BLaER1 treated with 17β-estradiol and CSF1 and Interleukin-3, amounts not matched to agents 10 nM and 100 nM (cell line): ENCODE measurements around the gene IGFN1.
"Not testable (repeated sequence)": the region's sequence is repeated elsewhere in the genome, so short reads cannot be mapped to it uniquely, and the experiment has no call there.

ENCODE experiments used
- H3K27ac ChIP-seq, 11 experiments: shearing (Covaris generic); formaldehyde crosslinking; 2 replicates each; pipeline ENCODE4 v1.8.1; 2022
- H3K27me3 ChIP-seq, 11 experiments: shearing (Covaris generic); formaldehyde crosslinking; 2 replicates each; pipeline ENCODE4 v1.8.1; 2022
- H3K36me3 ChIP-seq, 11 experiments: shearing (Covaris generic); formaldehyde crosslinking; 2 replicates each; pipeline ENCODE4 v1.8.1; 2022
- H3K4me1 ChIP-seq, 10 experiments: shearing (Covaris generic); formaldehyde crosslinking; 2 replicates each; pipeline ENCODE4 v1.8.1; 2022
- H3K4me2 ChIP-seq, 11 experiments: shearing (Covaris generic); formaldehyde crosslinking; 2 replicates each; pipeline ENCODE4 v1.8.1; 2022
- H3K4me3 ChIP-seq, 10 experiments: shearing (Covaris generic); formaldehyde crosslinking; 2 replicates each; pipeline ENCODE4 v1.8.1; 2022
- H3K9ac ChIP-seq, 11 experiments: shearing (Covaris generic); formaldehyde crosslinking; 2 replicates each; pipeline ENCODE4 v1.8.1; 2022
- H3K9me3 ChIP-seq, 11 experiments: shearing (Covaris generic); formaldehyde crosslinking; replicated peaks in 1 of 11; 2 replicates each; pipeline ENCODE4 v1.8.1; 2022
- H4K20me1 ChIP-seq, 11 experiments: shearing (Covaris generic); formaldehyde crosslinking; 2 replicates each; pipeline ENCODE4 v1.8.1; 2022
- Cebpa-rat ChIP-seq, 11 experiments: shearing (Covaris generic); IDR thresholded peaks; 2 replicates each; pipeline ENCODE4 v1.8.1; 2022

IGFN1 gene

GRCh38 chr1:201251411-201251810, 60.8 kb downstream of the IGFN1 start:
- H3K9me3 ChIP-seq: no peaks in the 10 kb centered on the region
- no peak for TF ChIP-seq Cebpa-rat (IDR thresholded peaks at IDR 0.05)
- H3K9ac ChIP-seq: no peak overlapping the region
- H3K4me3 ChIP-seq: no peak overlapping the region
- H4K20me1 ChIP-seq: no peaks in the 10 kb centered on the region
- no peaks in the 10 kb centered on the region for H3K27me3 ChIP-seq
- H3K36me3 ChIP-seq: no peaks in the 10 kb centered on the region
- H3K4me2 ChIP-seq: no peak overlapping the region
- H3K4me1 ChIP-seq: peaks cover 0 to 11% (median 5%) of the 10 kb centered on the region in 10 experiments; a peak in 9 of 20 replicates
- H3K27ac ChIP-seq: no peak overlapping the region

GRCh38 chr1:201251851-201252430, 61.3 kb downstream of the IGFN1 start:
- H4K20me1 ChIP-seq: no peaks in the 10 kb centered on the region
- H3K4me1 ChIP-seq: peaks cover 0 to 11% (median 5%) of the 10 kb centered on the region in 10 experiments; a peak in 9 of 20 replicates
- no peak overlapping the region for H3K4me2 ChIP-seq
- H3K4me3 ChIP-seq: no peak overlapping the region
- H3K27ac ChIP-seq: no peak overlapping the region
- TF ChIP-seq Cebpa-rat (IDR thresholded peaks at IDR 0.05): no peak
- no peak overlapping the region for H3K9ac ChIP-seq
- H3K9me3 ChIP-seq: no peaks in the 10 kb centered on the region
- no peaks in the 10 kb centered on the region for H3K27me3 ChIP-seq
- no peaks in the 10 kb centered on the region for H3K36me3 ChIP-seq

GRCh38 chr1:201252944-201253371, 62.3 kb downstream of the IGFN1 start:
- no peaks in the 10 kb centered on the region for H3K9me3 ChIP-seq
- peak overlapping the region in 2 of 11 experiments; percentile 7 to 9; a peak in 1 of 22 replicates for H3K9ac ChIP-seq
- H3K27ac ChIP-seq: 0 out of 22 replicates have a peak overlapping the region, but pooled peaks of 1 of the 11 experiments have one; percentile 28
- no peak for TF ChIP-seq Cebpa-rat (IDR thresholded peaks at IDR 0.05)
- H3K4me2 ChIP-seq: no peak overlapping the region
- H3K4me1 ChIP-seq: peaks cover 0 to 11% (median 5%) of the 10 kb centered on the region in 10 experiments; a peak in 9 of 20 replicates
- H3K4me3 ChIP-seq: no peak overlapping the region
- no peaks in the 10 kb centered on the region for H3K27me3 ChIP-seq
- no peaks in the 10 kb centered on the region for H3K36me3 ChIP-seq
- no peaks in the 10 kb centered on the region for H4K20me1 ChIP-seq

GRCh38 chr1:201253411-201253810, 62.8 kb downstream of the IGFN1 start:
- Histone ChIP-seq H3K9me3 (no peaks in the 10 kb centered on the region), H3K4me1 (peaks cover 0 to 11% (median 5%) of the 10 kb centered on the region in 10 experiments; a peak in 9 of 20 replicates), H4K20me1 (no peaks in the 10 kb centered on the region), H3K27ac (peak overlapping the region in 1 of 11 experiments; percentile 28; a peak in 1 of 22 replicates), H3K4me2 (no peak overlapping the region), H3K36me3 (no peaks in the 10 kb centered on the region), H3K9ac (peak overlapping the region in 1 of 11 experiments; percentile 9; a peak in 2 of 22 replicates), H3K27me3 (no peaks in the 10 kb centered on the region), H3K4me3 (no peak overlapping the region)
- no peak for TF ChIP-seq Cebpa-rat (IDR thresholded peaks at IDR 0.05)

GRCh38 chr1:201253906-201254624, 63.4 kb downstream of the IGFN1 start:
- Histone ChIP-seq H3K4me3 (no peak overlapping the region), H3K9me3 (no peaks in the 10 kb centered on the region), H3K36me3 (no peaks in the 10 kb centered on the region), H3K4me2 (no peak overlapping the region; a peak in 1 of 22 replicates), H3K9ac (peak overlapping the region in 3 of 11 experiments; percentile 6 to 30 (median 9); a peak in 2 of 22 replicates), H3K27ac (peak overlapping the region in 3 of 11 experiments; percentile 12 to 28 (median 27); a peak in 1 of 22 replicates), H3K4me1 (peaks cover 0 to 11% (median 5%) of the 10 kb centered on the region in 10 experiments; a peak in 9 of 20 replicates), H3K27me3 (peaks cover 0 to 2% (median 0%) of the 10 kb centered on the region in 11 experiments; a peak in 3 of 22 replicates), H4K20me1 (no peaks in the 10 kb centered on the region)
- TF ChIP-seq Cebpa-rat (IDR thresholded peaks at IDR 0.05): no peak

GRCh38 chr1:201254625-201255478, 64.2 kb downstream of the IGFN1 start:
- Histone ChIP-seq H3K27ac (no peak overlapping the region), H3K9me3 (no peaks in the 10 kb centered on the region), H4K20me1 (no peaks in the 10 kb centered on the region), H3K4me2 (peak overlapping the region in 6 of 11 experiments; percentile 14 to 40 (median 30); a peak in 7 of 22 replicates), H3K27me3 (peaks cover 0 to 10% (median 5%) of the 10 kb centered on the region in 11 experiments; a peak in 10 of 22 replicates), H3K4me3 (no peak overlapping the region), H3K4me1 (peaks cover 0 to 16% (median 7%) of the 10 kb centered on the region in 10 experiments; a peak in 9 of 20 replicates), H3K36me3 (no peaks in the 10 kb centered on the region), H3K9ac (peak overlapping the region in 2 of 11 experiments; percentile 20 to 30; a peak in 1 of 22 replicates)
- TF ChIP-seq Cebpa-rat (IDR thresholded peaks at IDR 0.05): no peak

GRCh38 chr1:201255479-201256362, 65.1 kb downstream of the IGFN1 start:
- Histone ChIP-seq H3K9me3 (no peaks in the 10 kb centered on the region), H4K20me1 (no peaks in the 10 kb centered on the region), H3K4me1 (peaks cover 0 to 16% (median 7%) of the 10 kb centered on the region in 10 experiments; a peak in 9 of 20 replicates), H3K4me3 (no peak overlapping the region), H3K36me3 (no peaks in the 10 kb centered on the region), H3K4me2 (no peak overlapping the region; a peak in 2 of 22 replicates), H3K9ac (no peak overlapping the region), H3K27me3 (peaks cover 0 to 13% (median 7%) of the 10 kb centered on the region in 11 experiments; a peak in 11 of 22 replicates), H3K27ac (no peak overlapping the region)
- TF ChIP-seq Cebpa-rat (IDR thresholded peaks at IDR 0.05): no peak

GRCh38 chr1:201258132-201258531, 67.5 kb downstream of the IGFN1 start:
- not testable (repeated sequence) for H3K36me3 ChIP-seq, H3K4me2 ChIP-seq, H3K4me3 ChIP-seq, H3K9ac ChIP-seq, H4K20me1 ChIP-seq, H3K27ac ChIP-seq, H3K9me3 ChIP-seq
- H3K27me3 ChIP-seq: peaks cover 0 to 13% (median 7%) of the 10 kb centered on the region in 11 experiments; a peak in 11 of 22 replicates
- peaks cover 0 to 16% (median 7%) of the 10 kb centered on the region in 10 experiments; a peak in 9 of 20 replicates for H3K4me1 ChIP-seq
